ENCODE data around the gene L3MBTL4. TPM values are rescaled to one million over a fixed set of nuclear protein-coding genes. Genes with fewer than 3 reads are reported as not detected.

L3MBTL4 gene
- total RNA-seq, 2 donors from 2014 or later: 4.6 to 7.2 TPM

- Histone ChIP-seq H3K36me3 (ENCODE audit: control insufficient read depth, insufficient read depth, low read length) (no peaks in the 10 kb centered on the region), H3K9me3 (ENCODE audit: control insufficient read depth, low read length) (peaks cover 26% of the 10 kb centered on the region), H3K27ac (ENCODE audit: low read depth, low read length) (no peak overlapping the region), H3K4me3 (ENCODE audit: low read length) (no peak overlapping the region), H3K4me1 (ENCODE audit: control insufficient read depth, insufficient read depth, low read length) (no peaks in the 10 kb centered on the region), H3K9ac (ENCODE audit: extremely low read depth, low read length, poor library complexity, severe bottlenecking) (no peak overlapping the region), H3K27me3 (ENCODE audit: control insufficient read depth, insufficient read depth, low read length, poor library complexity, severe bottlenecking) (no peaks in the 10 kb centered on the region)
- peak; percentile 15 for TF ChIP-seq CTCF (conservative IDR thresholded peaks at IDR 0.05)
- H3K4me1 Mint-ChIP-seq: peaks cover 5% of the 10 kb centered on the region
- peaks cover 26% of the 10 kb centered on the region for H3K9me3 Mint-ChIP-seq
- DNase-seq: no peak
- WGBS, 2 experiments (ENCODE audit: insufficient coverage in 1 of 2, insufficient read length in 1 of 2): 89% methylated on average over 6 of the region's 6 CpGs; no CpG with 5 or more reads in 1 of the 2 experiments
- no peak overlapping the region for H3K4me3 Mint-ChIP-seq
- no peak overlapping the region for H3K27ac Mint-ChIP-seq
- no peaks in the 10 kb centered on the region for H3K27me3 Mint-ChIP-seq (ENCODE audit: insufficient read depth)
- H3K36me3 Mint-ChIP-seq (ENCODE audit: low read depth): no peaks in the 10 kb centered on the region
Measured at GRCh38 chr18:6376433-6377229, 38.1 kb downstream of the L3MBTL4 start.

DNA sequence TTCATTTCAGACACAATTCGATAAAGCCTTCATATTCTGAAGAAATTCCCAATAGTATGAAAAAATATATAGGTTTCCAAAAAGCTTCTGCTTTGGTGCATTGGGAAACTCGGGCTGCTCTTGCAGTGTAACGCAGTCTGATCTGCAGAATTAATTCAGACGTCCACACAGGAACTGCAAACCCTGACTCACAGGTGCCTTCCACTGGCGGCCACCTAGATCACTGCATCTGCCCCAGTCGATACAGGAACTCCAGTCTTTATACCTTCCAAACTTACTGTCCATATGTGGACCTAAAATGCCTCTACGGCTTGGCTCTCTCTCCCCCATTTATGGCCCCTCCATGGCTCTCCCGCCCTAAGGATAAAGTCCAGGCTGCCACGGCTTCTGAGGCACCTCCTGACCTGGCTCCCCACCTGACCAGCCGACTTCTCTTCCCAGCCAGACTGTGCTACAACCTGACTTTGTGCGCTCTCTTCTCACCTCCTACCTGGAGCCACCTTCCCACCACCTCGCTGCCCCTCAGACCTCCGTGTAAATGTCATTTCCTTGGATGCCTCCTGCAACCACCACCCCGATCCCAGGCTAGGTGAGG, 39.7 kb downstream of the L3MBTL4 start:
- H3K4me1 Mint-ChIP-seq: peaks cover 5% of the 10 kb centered on the region
- no peaks in the 10 kb centered on the region for H3K27me3 ChIP-seq (ENCODE audit: control insufficient read depth, insufficient read depth, low read length, poor library complexity, severe bottlenecking)
- H3K9me3 Mint-ChIP-seq: peaks cover 26% of the 10 kb centered on the region
- no peak overlapping the region for H3K4me3 ChIP-seq (ENCODE audit: low read length)
- H3K9me3 ChIP-seq (ENCODE audit: control insufficient read depth, low read length): peaks cover 27% of the 10 kb centered on the region
- no peak overlapping the region for H3K4me3 Mint-ChIP-seq
- H3K27ac ChIP-seq (ENCODE audit: low read depth, low read length): no peak overlapping the region
- H3K4me1 ChIP-seq (ENCODE audit: control insufficient read depth, insufficient read depth, low read length): no peaks in the 10 kb centered on the region
- TF ChIP-seq CTCF (conservative IDR thresholded peaks at IDR 0.05): no peak
- H3K27ac Mint-ChIP-seq: no peak overlapping the region
- no peaks in the 10 kb centered on the region for H3K36me3 ChIP-seq (ENCODE audit: control insufficient read depth, insufficient read depth, low read length)
- WGBS, 2 experiments (ENCODE audit: insufficient coverage in 1 of 2, insufficient read length in 1 of 2): 91 to 93% methylated on average over 12 to 14 of the region's 14 CpGs
- no peaks in the 10 kb centered on the region for H3K36me3 Mint-ChIP-seq (ENCODE audit: low read depth)
- no peak overlapping the region for H3K9ac ChIP-seq (ENCODE audit: extremely low read depth, low read length, poor library complexity, severe bottlenecking)
- no peak for DNase-seq
- H3K27me3 Mint-ChIP-seq (ENCODE audit: insufficient read depth): no peaks in the 10 kb centered on the region

- Mint-ChIP-seq H3K9me3 (peaks cover 22% of the 10 kb centered on the region), H3K36me3 (ENCODE audit: low read depth) (no peaks in the 10 kb centered on the region), H3K4me3 (no peak overlapping the region), H3K4me1 (peaks cover 4% of the 10 kb centered on the region), H3K27ac (no peak overlapping the region), H3K27me3 (ENCODE audit: insufficient read depth) (no peaks in the 10 kb centered on the region)
- DNase-seq: no peak
- Histone ChIP-seq H3K4me1 (ENCODE audit: control insufficient read depth, insufficient read depth, low read length) (no peaks in the 10 kb centered on the region), H3K36me3 (ENCODE audit: control insufficient read depth, insufficient read depth, low read length) (no peaks in the 10 kb centered on the region), H3K4me3 (ENCODE audit: low read length) (no peak overlapping the region), H3K27ac (ENCODE audit: low read depth, low read length) (no peak overlapping the region), H3K27me3 (ENCODE audit: control insufficient read depth, insufficient read depth, low read length, poor library complexity, severe bottlenecking) (no peaks in the 10 kb centered on the region), H3K9me3 (ENCODE audit: control insufficient read depth, low read length) (peaks cover 22% of the 10 kb centered on the region), H3K9ac (ENCODE audit: extremely low read depth, low read length, poor library complexity, severe bottlenecking) (no peak overlapping the region)
- TF ChIP-seq CTCF (conservative IDR thresholded peaks at IDR 0.05): no peak
- 83 to 95% methylated on average over 8 of the region's 8 CpGs for WGBS, 2 experiments (ENCODE audit: insufficient coverage in 1 of 2, insufficient read length in 1 of 2)
Measured at GRCh38 chr18:6374340-6374739, 40.4 kb downstream of the L3MBTL4 start.
